SK-N-MC (cell line): ENCODE measurements around the gene BEND3.

ENCODE experiments used
- EZH2 ChIP-seq: fragments of 200-600 bp; sonication (generic); IDR thresholded peaks from one replicate; pipeline ENCODE4 v1.6.1; 2017; ENCODE audit warnings: antibody characterized with exemption
- FOXP2 ChIP-seq: optimal IDR thresholded peaks from 2 replicates; pipeline ENCODE3; 2011; ENCODE audit warnings: mild to moderate bottlenecking, moderate library complexity; ENCODE audit not compliant: insufficient read depth; ENCODE audit errors: extremely low read length, control extremely low read depth
- POLR2AphosphoS5 ChIP-seq: IDR thresholded peaks from 2 replicates; pipeline ENCODE4 v1.6.1; 2012; ENCODE audit warnings: mild to moderate bottlenecking, low read depth, low read length, borderline replicate concordance

DNA sequence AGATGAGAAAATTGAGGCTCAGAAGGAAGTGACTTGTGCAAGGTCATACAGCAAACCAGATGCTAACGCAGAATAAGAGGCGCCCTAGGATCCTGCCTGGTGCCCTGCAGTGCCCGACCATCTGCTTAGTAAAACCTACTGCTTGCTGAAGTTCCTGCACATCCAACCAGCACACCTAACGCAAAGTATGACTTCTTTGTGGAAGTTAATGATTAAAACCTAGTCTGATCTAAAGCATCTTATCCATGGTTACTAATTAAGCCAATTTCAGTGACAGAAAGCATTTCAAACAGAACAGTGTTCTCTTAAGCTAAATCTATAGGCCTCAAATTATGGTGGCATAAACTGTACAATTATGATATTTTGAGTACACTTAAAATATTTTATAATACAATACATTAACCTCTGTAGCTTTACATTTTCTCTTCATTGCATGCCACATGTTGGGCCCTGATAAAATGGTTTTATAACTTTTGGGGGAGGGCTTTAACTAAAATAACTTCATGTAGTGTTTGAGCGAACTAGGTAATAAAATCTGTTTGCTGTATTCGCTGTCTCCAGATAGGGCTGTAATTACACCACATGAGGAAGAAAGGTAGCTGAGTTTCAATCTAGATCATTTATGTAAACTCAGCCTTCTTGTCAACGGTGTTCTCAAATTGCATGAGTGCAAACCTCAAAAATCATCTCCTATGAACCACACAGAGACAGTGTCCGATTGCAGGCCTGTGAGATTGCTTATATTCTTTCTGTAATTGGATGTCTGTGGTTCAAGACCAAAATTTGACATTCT, 37.5 kb upstream of the BEND3 start:
- TF ChIP-seq POLR2AphosphoS5 (no peak), EZH2 (no peak), FOXP2 (no peak)
